Esophagus mucosa (tissue), 1 donor: ENCODE data around the gene RPS27A. TPM values are rescaled to one million over a fixed set of nuclear protein-coding genes. Genes with fewer than 3 reads are reported as not detected.
"Not testable (repeated sequence)": the region's sequence is repeated elsewhere in the genome, so short reads cannot be mapped to it uniquely, and the experiment has no call there.

Experiments used
- ATAC-seq: fragments of 200-7000 bp; cut with Tn5 transposase; one replicate; pipeline ENCODE4 v1.9.1; 2020
- total RNA-seq: library from RNA; stranded (reverse); gene quantifications from one replicate; pipeline ENCODE4 v1.2.4, GENCODE V29; 2023
- donor health status: DM: yes; HTN: yes; CAD: no.

Gene RPS27A
- 846 TPM for total RNA-seq

- ATAC-seq = peak; percentile 95
These were observed at the start of gene RPS27A, which contains the start of gene CLHC1 for GRCh38 chr2:55232084-55232862. Gene RPS27A (plus strand): TSS chr2:55232688. CDS start chr2:55232825, 137 bp downstream. Gene CLHC1 (minus strand): TSS chr2:55232293. CDS start chr2:55222411, 9,882 bp downstream.

GRCh38 chr2:55186837-55187236, 45.7 kb upstream of the RPS27A start:
- ATAC-seq = not testable (repeated sequence)

- not testable (repeated sequence) for ATAC-seq
These were observed 40.6 kb upstream of the RPS27A start for GRCh38 chr2:55191888-55192287.

GRCh38 chr2:55196526-55196925, 36.0 kb upstream of the RPS27A start:
- ATAC-seq = no peak

GRCh38 chr2:55200416-55200815, 32.1 kb upstream of the RPS27A start:
- ATAC-seq = no peak

GRCh38 chr2:55204536-55204935, 28.0 kb upstream of the RPS27A start:
- ATAC-seq = no peak

GRCh38 chr2:55204950-55205349, 27.5 kb upstream of the RPS27A start:
- ATAC-seq = no peak

- no peak for ATAC-seq
These were observed 18.7 kb upstream of the RPS27A start for GRCh38 chr2:55213822-55214221.

- ATAC-seq = peak; percentile 7
These were observed 8.3 kb upstream of the RPS27A start for GRCh38 chr2:55223958-55224760.

- peak; percentile 3 for ATAC-seq
These were observed 7.7 kb upstream of the RPS27A start for GRCh38 chr2:55224761-55225261.

GRCh38 chr2:55225481-55226020, 6.9 kb upstream of the RPS27A start:
- no peak for ATAC-seq

- not testable (repeated sequence) for ATAC-seq
These were observed 4.9 kb upstream of the RPS27A start for GRCh38 chr2:55227437-55228225.

GRCh38 chr2:55228226-55228563, 4.3 kb upstream of the RPS27A start:
- ATAC-seq = no peak

- ATAC-seq = no peak
These were observed 3.3 kb upstream of the RPS27A start for GRCh38 chr2:55229221-55229620.

GRCh38 chr2:55230551-55230950, 1.9 kb upstream of the RPS27A start:
- ATAC-seq = no peak

- ATAC-seq = peak; percentile 31
These were observed 873 bp upstream of the RPS27A start for GRCh38 chr2:55231546-55232083.

- peak; percentile 47 for ATAC-seq
These were observed 572 bp downstream of the RPS27A start for GRCh38 chr2:55232863-55233657.

- ATAC-seq = no peak
These were observed 1.1 kb downstream of the RPS27A start for GRCh38 chr2:55233658-55233940.

GRCh38 chr2:55235724-55236538, 3.4 kb downstream of the RPS27A start:
- ATAC-seq = no peak

GRCh38 chr2:55236992-55237543, 4.6 kb downstream of the RPS27A start:
- no peak for ATAC-seq
